Stimulated activated CD8-positive, alpha-beta memory T cell treated with anti-CD3 and anti-CD28 coated beads, Interleukin-2, amount 100 ng/mL, for 1 hour (primary cell): Measurements from ENCODE around the gene PNLIPRP2.

Experiments
- DNase-seq, 2 donors: peaks; one replicate each; pipeline ENCODE4 v3.0.0-alpha.2; 2020; ENCODE audit warnings: low read depth in 2 of 2

Gene PNLIPRP2

GRCh38 chr10:116683821-116684220 lies 63.1 kb downstream of the PNLIPRP2 start:
- DNase-seq, result no peak

- DNase-seq, result no peak
Measured at GRCh38 chr10:116684781-116685180, 64.0 kb downstream of the PNLIPRP2 start.

DNA sequence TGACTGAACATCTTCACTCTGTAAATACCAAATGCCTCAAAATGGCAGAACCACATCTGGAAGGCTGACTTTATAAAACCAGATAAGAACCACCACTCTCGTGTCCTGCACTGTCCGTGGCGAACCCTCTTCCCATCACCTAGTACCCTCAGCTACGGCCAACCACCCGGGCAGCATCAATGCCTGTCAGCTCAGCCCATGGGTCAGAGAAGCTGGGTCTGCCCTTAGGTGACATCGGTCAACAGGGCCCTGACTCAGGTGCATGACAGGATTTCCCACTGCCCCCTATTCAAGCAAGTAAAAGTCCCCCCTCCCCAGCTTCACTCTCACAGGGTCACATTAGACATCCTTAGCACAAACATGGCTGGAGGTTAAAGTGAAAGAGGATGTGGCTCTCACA lies 65.1 kb downstream of the PNLIPRP2 start:
- no peak for DNase-seq

GRCh38 chr10:116686632-116687031 lies 65.9 kb downstream of the PNLIPRP2 start:
- DNase-seq, result no peak

- DNase-seq, result no peak
Measured at GRCh38 chr10:116687633-116688032, 66.9 kb downstream of the PNLIPRP2 start.

GRCh38 chr10:116688241-116688711 lies 67.5 kb downstream of the PNLIPRP2 start:
- DNase-seq, result no peak

DNA sequence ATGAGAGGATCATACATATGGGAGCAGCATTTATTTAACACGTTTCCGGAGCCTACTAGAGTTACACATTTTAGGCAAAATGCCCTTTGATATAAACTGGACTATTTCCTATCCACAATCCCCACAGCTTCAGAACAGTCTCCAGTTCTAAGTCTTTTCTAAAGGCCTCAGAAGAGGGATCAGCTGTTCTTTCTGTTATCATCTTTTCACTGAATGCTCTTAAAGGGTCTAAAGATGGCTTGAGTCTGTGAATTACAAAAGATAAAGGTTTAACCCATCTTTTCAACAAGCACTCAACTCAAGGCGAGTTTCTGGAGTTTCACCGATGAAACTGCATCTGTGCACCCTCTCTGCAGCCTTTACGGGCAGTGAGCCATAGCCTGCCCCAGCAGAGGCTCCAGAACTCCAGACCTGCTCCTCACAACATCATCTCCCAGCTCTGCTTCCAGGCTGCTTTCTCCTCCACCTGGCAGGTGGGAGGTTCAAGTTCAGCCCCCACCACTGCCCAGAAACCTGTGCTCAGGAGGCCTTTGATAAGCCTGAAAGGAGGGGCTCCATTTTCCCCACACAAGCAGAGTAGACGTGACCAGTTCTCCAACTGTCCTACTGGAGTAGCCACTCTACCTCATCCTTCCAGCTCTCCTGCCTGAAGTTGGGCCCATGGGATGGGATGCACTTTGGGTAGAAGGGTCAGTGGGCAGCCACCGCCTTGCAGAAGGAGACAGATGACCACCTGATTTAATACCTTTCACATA lies 68.2 kb downstream of the PNLIPRP2 start:
- no peak for DNase-seq

GRCh38 chr10:116689744-116690143 lies 69.0 kb downstream of the PNLIPRP2 start:
- no peak for DNase-seq

GRCh38 chr10:116690356-116691322 lies 69.9 kb downstream of the PNLIPRP2 start:
- DNase-seq, result no peak

DNA sequence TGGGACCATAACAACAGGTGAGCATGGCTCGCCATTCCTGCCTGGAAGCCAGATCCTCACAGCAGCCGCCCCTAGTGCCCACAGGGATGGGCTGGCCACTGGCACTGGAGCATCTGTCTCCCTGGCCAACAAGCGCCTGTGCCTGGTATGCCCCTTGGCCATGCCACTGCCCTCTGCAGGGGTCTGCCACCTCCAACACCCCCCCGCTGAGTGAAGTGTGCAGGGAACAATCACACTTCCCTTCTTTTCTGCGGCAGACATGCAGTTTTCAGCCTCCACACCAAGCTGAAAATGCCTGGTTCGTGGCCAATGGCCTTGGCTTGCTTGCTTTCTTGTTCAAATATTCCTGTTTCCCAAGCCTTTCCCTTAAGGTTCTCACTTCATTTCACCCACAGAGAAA lies 70.9 kb downstream of the PNLIPRP2 start:
- DNase-seq, result no peak

DNA sequence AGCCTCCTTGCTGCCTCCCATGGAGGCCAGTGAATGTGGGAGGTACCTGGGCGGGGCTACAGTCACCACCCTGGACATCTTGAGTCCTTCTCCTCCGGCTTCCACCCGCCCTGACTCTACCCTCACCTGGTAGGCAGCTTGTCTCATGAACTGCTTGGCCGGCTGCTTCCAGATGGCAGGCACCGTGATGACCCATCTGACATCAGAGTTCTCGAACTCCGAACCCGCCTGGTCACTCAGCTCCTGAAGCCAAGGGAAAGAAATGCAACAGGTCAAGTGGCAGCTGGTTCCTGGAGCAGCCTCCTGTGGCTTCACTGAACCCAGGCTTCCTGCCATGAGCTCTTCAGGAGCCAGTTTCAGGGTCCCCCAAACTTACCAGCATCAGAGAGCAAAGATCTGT lies 71.5 kb downstream of the PNLIPRP2 start:
- no peak for DNase-seq

- DNase-seq, result no peak
Measured at GRCh38 chr10:116694243-116694926, 73.6 kb downstream of the PNLIPRP2 start.
